ENCODE results near the gene LMF1. TPM values are rescaled to one million over a fixed set of nuclear protein-coding genes. Genes with fewer than 3 reads are reported as not detected.

LMF1 gene
- total and polyA plus RNA-seq, 2 experiments from 2014 or later = 18.8 to 41.6 TPM

GRCh38 chr16:871562-872345 is 99.0 kb downstream of the LMF1 start:
- no peaks in the 10 kb centered on the region for H3K27me3 ChIP-seq
- no peak overlapping the region for H3K4me3 ChIP-seq
- no peak for TF ChIP-seq CTCF (IDR thresholded peaks at IDR 0.05; ENCODE audit: low read depth, low read length)
- H3K4me1 ChIP-seq (ENCODE audit: low read depth) = no peaks in the 10 kb centered on the region
- no peaks in the 10 kb centered on the region for H3K36me3 ChIP-seq
- H3K27ac ChIP-seq = no peak overlapping the region
- no peak for DNase-seq (ENCODE audit: low read depth in 1 of 2, low spot score in 1 of 2)
- no peaks in the 10 kb centered on the region for H3K9me3 ChIP-seq (ENCODE audit: low read depth)

GRCh38 chr16:870856-871561 is 99.8 kb downstream of the LMF1 start:
- H3K9me3 ChIP-seq (ENCODE audit: low read depth) = no peaks in the 10 kb centered on the region
- H3K27ac ChIP-seq = no peak overlapping the region
- no peaks in the 10 kb centered on the region for H3K36me3 ChIP-seq
- DNase-seq (ENCODE audit: low read depth in 1 of 2, low spot score in 1 of 2) = no peak
- no peak overlapping the region for H3K4me3 ChIP-seq
- TF ChIP-seq CTCF (IDR thresholded peaks at IDR 0.05; ENCODE audit: low read depth, low read length) = no peak
- no peaks in the 10 kb centered on the region for H3K27me3 ChIP-seq
- H3K4me1 ChIP-seq (ENCODE audit: low read depth) = no peaks in the 10 kb centered on the region

- Histone ChIP-seq H3K36me3 (no peaks in the 10 kb centered on the region), H3K27me3 (no peaks in the 10 kb centered on the region), H3K9me3 (ENCODE audit: low read depth) (no peaks in the 10 kb centered on the region), H3K4me3 (no peak overlapping the region), H3K4me1 (ENCODE audit: low read depth) (no peaks in the 10 kb centered on the region), H3K27ac (no peak overlapping the region)
- DNase-seq (ENCODE audit: low read depth in 1 of 2, low spot score in 1 of 2) = no peak
- TF ChIP-seq CTCF (IDR thresholded peaks at IDR 0.05; ENCODE audit: low read depth, low read length) = no peak
These were observed 100.8 kb downstream of the LMF1 start for GRCh38 chr16:869823-870641.

- Histone ChIP-seq H3K27ac (no peak overlapping the region), H3K4me3 (no peak overlapping the region)
- no peak for TF ChIP-seq CTCF (IDR thresholded peaks at IDR 0.05; ENCODE audit: low read depth, low read length)
These were observed 101.7 kb downstream of the LMF1 start for GRCh38 chr16:868846-869822.

GRCh38 chr16:868386-868755 is 102.4 kb downstream of the LMF1 start:
- Histone ChIP-seq H3K4me3 (no peak overlapping the region), H3K9me3 (ENCODE audit: low read depth) (no peaks in the 10 kb centered on the region), H3K4me1 (ENCODE audit: low read depth) (no peaks in the 10 kb centered on the region), H3K27me3 (no peaks in the 10 kb centered on the region), H3K36me3 (no peaks in the 10 kb centered on the region), H3K27ac (no peak overlapping the region)
- TF ChIP-seq CTCF (IDR thresholded peaks at IDR 0.05; ENCODE audit: low read depth, low read length) = no peak
- no peak for DNase-seq (ENCODE audit: low read depth in 1 of 2, low spot score in 1 of 2)

More at GRCh38 chr16:868846-869822, 101.7 kb downstream of the LMF1 start:
- H3K9me3 ChIP-seq (ENCODE audit: low read depth) = no peaks in the 10 kb centered on the region
- H3K27me3 ChIP-seq = no peaks in the 10 kb centered on the region
- DNase-seq (ENCODE audit: low read depth in 1 of 2, low spot score in 1 of 2) = no peak
- no peaks in the 10 kb centered on the region for H3K4me1 ChIP-seq (ENCODE audit: low read depth)
- no peaks in the 10 kb centered on the region for H3K36me3 ChIP-seq
